HepG2 (cell line): ENCODE data around the gene HS6ST1.

Experiments used
- ATF7 ChIP-seq, 2 experiments: fragments of 450-650 bp in 1 of 2; sonication (generic) in 1 of 2; formaldehyde crosslinking in 1 of 2; IDR thresholded peaks; 2 replicates each; pipeline versions ENCODE4 v1.4.0 to v1.6.1; 2016 to 2020; ENCODE audit warnings: antibody characterized with exemption in 1 of 2, mild to moderate bottlenecking in 1 of 2, missing genetic modification reagents in 1 of 2
- BRF2 ChIP-seq: sonication (generic); formaldehyde crosslinking; IDR thresholded peaks from 2 replicates; pipeline ENCODE4 v1.8.1; 2022; ENCODE audit warnings: mild to moderate bottlenecking, missing genetic modification reagents
- CHD2 ChIP-seq: IDR thresholded peaks from 2 replicates; pipeline ENCODE4 v1.6.1; 2011; ENCODE audit warnings: low read depth, low read length, improper control_type of control experiment
- GABPA ChIP-seq, 2 experiments: IDR thresholded peaks; 2 replicates each; pipeline ENCODE4 v1.6.1; 2011 to 2016; ENCODE audit warnings: low read depth in 2 of 2, low read length in 1 of 2, missing biosample characterization in 1 of 2, missing genetic modification characterization in 1 of 2
- MAFK ChIP-seq, 2 experiments: IDR thresholded peaks in 1 of 2; conservative IDR thresholded peaks in 1 of 2; 2 replicates each; pipeline ENCODE4 v1.6.1; 2011; ENCODE audit warnings: improper control_type of control experiment in 2 of 2, low read length in 2 of 2
- MED13 ChIP-seq: sonication (generic); formaldehyde crosslinking; IDR thresholded peaks from 2 replicates; pipeline ENCODE4 v1.5.0; 2020; ENCODE audit warnings: missing genetic modification reagents
- POGK ChIP-seq: sonication (generic); formaldehyde crosslinking; conservative IDR thresholded peaks from 2 replicates; pipeline ENCODE4 v1.8.0; 2022; ENCODE audit warnings: mild to moderate bottlenecking, moderate library complexity, missing genetic modification reagents
- SNAI1 ChIP-seq: sonication (generic); formaldehyde crosslinking; IDR thresholded peaks from 2 replicates; pipeline ENCODE4 v1.5.0; 2020; ENCODE audit warnings: mild to moderate bottlenecking, missing genetic modification reagents, borderline replicate concordance
- ZNF101 ChIP-seq: sonication (generic); formaldehyde crosslinking; IDR thresholded peaks from 2 replicates; pipeline ENCODE4 v1.4.0; 2020; ENCODE audit warnings: mild to moderate bottlenecking, low read depth, missing genetic modification reagents, borderline replicate concordance
- ZNF256 ChIP-seq: sonication (generic); formaldehyde crosslinking; conservative IDR thresholded peaks from 2 replicates; pipeline ENCODE4 v1.4.0; 2020; ENCODE audit warnings: missing genetic modification reagents
- ZNF772 ChIP-seq: sonication (generic); formaldehyde crosslinking; IDR thresholded peaks from 2 replicates; pipeline ENCODE4 v1.5.0; 2020; ENCODE audit warnings: mild to moderate bottlenecking, missing genetic modification reagents
- TF ChIP-seq, protein P1 (sequence below): sonication (generic); formaldehyde crosslinking; IDR thresholded peaks from 2 replicates; pipeline ENCODE4 v1.5.0; 2020; ENCODE audit warnings: mild to moderate bottlenecking, missing genetic modification reagents, moderate library complexity
- TF ChIP-seq, protein P2 (sequence below): sonication (generic); formaldehyde crosslinking; IDR thresholded peaks from 2 replicates; pipeline ENCODE4 v1.4.0; 2020; ENCODE audit warnings: missing genetic modification reagents

DNA sequence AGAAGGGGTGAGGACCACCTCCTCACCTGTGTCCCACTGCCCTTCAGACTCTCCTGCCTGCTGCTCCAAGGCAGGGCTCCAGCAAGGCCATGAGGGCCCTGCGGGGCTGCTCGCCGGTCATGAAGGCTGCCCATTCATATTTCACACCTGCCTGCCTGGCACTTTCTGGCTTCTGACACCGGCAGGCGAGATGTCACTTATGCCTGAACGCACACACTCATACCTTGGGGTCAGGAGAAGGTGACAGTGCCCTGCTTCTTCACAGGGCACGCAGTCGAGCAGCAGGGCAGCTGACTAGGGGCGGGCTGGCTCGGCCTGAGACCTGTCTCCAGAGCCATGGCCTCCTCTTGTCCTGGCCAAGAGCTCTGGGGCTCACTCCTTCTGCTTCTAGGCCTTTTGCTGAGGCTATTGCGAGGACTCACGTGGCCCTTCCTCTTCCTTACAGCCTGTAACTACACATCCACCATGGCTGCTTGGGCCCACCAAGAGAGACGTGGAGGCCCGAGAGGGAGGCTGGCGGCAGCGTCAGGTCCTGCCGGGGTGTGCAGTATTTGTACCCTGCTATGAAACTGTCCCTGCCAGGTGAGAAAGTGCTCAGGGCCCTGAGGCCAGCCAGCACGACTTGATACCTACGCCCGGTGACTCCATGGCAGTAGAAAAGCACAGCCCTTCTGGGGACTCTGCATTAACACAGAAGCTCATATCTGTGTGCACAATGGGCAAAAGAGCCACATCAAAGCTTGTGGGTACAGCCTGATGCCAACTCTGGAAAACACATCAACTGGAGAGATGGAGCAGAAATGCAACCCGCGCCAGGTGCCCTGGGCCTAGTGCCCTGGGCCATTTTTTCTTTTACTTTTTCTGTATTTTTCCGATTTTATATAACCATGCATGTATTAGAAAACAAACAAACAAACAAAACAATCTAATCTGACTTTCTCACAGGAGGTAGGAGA lies 30.6 kb downstream of the HS6ST1 start:
- TF ChIP-seq, protein P1, sequence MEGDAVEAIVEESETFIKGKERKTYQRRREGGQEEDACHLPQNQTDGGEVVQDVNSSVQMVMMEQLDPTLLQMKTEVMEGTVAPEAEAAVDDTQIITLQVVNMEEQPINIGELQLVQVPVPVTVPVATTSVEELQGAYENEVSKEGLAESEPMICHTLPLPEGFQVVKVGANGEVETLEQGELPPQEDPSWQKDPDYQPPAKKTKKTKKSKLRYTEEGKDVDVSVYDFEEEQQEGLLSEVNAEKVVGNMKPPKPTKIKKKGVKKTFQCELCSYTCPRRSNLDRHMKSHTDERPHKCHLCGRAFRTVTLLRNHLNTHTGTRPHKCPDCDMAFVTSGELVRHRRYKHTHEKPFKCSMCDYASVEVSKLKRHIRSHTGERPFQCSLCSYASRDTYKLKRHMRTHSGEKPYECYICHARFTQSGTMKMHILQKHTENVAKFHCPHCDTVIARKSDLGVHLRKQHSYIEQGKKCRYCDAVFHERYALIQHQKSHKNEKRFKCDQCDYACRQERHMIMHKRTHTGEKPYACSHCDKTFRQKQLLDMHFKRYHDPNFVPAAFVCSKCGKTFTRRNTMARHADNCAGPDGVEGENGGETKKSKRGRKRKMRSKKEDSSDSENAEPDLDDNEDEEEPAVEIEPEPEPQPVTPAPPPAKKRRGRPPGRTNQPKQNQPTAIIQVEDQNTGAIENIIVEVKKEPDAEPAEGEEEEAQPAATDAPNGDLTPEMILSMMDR: no peak
- TF ChIP-seq ZNF772 (CRISPR knock-in tag): no peak
- no peak for TF ChIP-seq SNAI1 (CRISPR knock-in tag)
- no peak for TF ChIP-seq GABPA (IDR thresholded peaks at IDR 0.05; ENCODE audit: low read depth, low read length)
- TF ChIP-seq GABPA (CRISPR knock-in tag; IDR thresholded peaks at IDR 0.05; ENCODE audit: low read depth): no peak
- no peak for TF ChIP-seq CHD2
- no peak for TF ChIP-seq MAFK (conservative IDR thresholded peaks at IDR 0.05 in 1 of 2, IDR thresholded peaks at IDR 0.05 in 1 of 2; ENCODE audit: low read length in 2 of 2)
- TF ChIP-seq, protein P2, sequence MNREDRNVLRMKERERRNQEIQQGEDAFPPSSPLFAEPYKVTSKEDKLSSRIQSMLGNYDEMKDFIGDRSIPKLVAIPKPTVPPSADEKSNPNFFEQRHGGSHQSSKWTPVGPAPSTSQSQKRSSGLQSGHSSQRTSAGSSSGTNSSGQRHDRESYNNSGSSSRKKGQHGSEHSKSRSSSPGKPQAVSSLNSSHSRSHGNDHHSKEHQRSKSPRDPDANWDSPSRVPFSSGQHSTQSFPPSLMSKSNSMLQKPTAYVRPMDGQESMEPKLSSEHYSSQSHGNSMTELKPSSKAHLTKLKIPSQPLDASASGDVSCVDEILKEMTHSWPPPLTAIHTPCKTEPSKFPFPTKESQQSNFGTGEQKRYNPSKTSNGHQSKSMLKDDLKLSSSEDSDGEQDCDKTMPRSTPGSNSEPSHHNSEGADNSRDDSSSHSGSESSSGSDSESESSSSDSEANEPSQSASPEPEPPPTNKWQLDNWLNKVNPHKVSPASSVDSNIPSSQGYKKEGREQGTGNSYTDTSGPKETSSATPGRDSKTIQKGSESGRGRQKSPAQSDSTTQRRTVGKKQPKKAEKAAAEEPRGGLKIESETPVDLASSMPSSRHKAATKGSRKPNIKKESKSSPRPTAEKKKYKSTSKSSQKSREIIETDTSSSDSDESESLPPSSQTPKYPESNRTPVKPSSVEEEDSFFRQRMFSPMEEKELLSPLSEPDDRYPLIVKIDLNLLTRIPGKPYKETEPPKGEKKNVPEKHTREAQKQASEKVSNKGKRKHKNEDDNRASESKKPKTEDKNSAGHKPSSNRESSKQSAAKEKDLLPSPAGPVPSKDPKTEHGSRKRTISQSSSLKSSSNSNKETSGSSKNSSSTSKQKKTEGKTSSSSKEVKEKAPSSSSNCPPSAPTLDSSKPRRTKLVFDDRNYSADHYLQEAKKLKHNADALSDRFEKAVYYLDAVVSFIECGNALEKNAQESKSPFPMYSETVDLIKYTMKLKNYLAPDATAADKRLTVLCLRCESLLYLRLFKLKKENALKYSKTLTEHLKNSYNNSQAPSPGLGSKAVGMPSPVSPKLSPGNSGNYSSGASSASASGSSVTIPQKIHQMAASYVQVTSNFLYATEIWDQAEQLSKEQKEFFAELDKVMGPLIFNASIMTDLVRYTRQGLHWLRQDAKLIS: no peak
- no peak for TF ChIP-seq ZNF256
- no peak for TF ChIP-seq BRF2
- TF ChIP-seq ZNF101 (CRISPR knock-in tag): no peak
- no peak for TF ChIP-seq MED13
- TF ChIP-seq POGK (CRISPR knock-in tag): no peak
- no peak for TF ChIP-seq ATF7 (IDR thresholded peaks at IDR 0.05)
- TF ChIP-seq ATF7 (CRISPR knock-in tag; IDR thresholded peaks at IDR 0.05): no peak
